ENCODE results near the gene OR2M2. TPM values are rescaled to one million over a fixed set of nuclear protein-coding genes. Genes with fewer than 3 reads are reported as not detected.

OR2M2 gene
- total and polyA plus RNA-seq, 2 of the 8 experiments (the other 6 are each of a cell fraction or from before 2014, with no cell fraction given) = not detected

DNA sequence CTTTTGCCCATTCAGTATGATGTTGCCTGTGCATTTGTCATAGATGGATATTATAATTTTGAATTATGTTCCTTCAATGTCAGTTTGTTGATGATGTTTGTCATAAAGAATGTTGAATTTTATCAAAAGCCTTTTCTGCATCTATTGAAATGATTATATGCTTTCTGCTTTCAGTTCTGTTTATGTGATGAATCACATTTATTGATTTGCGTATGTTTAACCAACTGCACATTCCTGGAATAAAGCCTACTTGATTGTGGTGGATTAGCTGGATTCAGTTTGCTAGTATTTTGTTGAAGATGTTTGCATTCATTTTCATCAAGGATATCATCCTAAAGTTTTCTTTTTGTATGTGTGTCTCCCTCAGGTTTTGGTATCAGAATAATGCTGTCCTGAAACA is 50.9 kb downstream of the OR2M2 start (continued):
- no peak for TF ChIP-seq ATF3 (IDR thresholded peaks at IDR 0.05; ENCODE audit: insufficient read depth, low read depth, low read length)
- TF ChIP-seq CHD7 (IDR thresholded peaks at IDR 0.05; ENCODE audit: insufficient replicate concordance, low read length) = no peak
- TF ChIP-seq FOSL1 (IDR thresholded peaks at IDR 0.05; ENCODE audit: insufficient read depth, low read depth, low read length) = no peak
- TF ChIP-seq NANOG (IDR thresholded peaks at IDR 0.05; ENCODE audit: insufficient read depth, low read depth, low read length, poor library complexity, severe bottlenecking) = no peak
- TF ChIP-seq MAX (IDR thresholded peaks at IDR 0.05) = no peak
- no peak for TF ChIP-seq SRF (IDR thresholded peaks at IDR 0.05; ENCODE audit: low read depth, low read length)
